ENCODE measurements around the gene SFMBT1.

Gene SFMBT1

GRCh38 chr3:52880047-52880446 lies 165.8 kb downstream of the SFMBT1 start:
- FAIRE-seq = no peak

GRCh38 chr3:52879581-52879980 lies 166.3 kb downstream of the SFMBT1 start:
- no peak for FAIRE-seq

GRCh38 chr3:52879090-52879489 lies 166.8 kb downstream of the SFMBT1 start:
- FAIRE-seq = no peak

- no peak for FAIRE-seq
Observed at GRCh38 chr3:52877085-52877484, 168.8 kb downstream of the SFMBT1 start.

GRCh38 chr3:52874864-52875587 lies 170.8 kb downstream of the SFMBT1 start:
- FAIRE-seq = no peak

GRCh38 chr3:52874160-52874701 lies 171.6 kb downstream of the SFMBT1 start:
- FAIRE-seq = no peak

GRCh38 chr3:52873433-52874159 lies 172.3 kb downstream of the SFMBT1 start:
- FAIRE-seq = no peak

GRCh38 chr3:52872245-52872644 lies 173.6 kb downstream of the SFMBT1 start:
- no peak for FAIRE-seq

- FAIRE-seq = no peak
Observed at GRCh38 chr3:52871761-52872160, 174.1 kb downstream of the SFMBT1 start.

GRCh38 chr3:52870471-52870870 lies 175.4 kb downstream of the SFMBT1 start:
- FAIRE-seq = no peak

GRCh38 chr3:52866427-52866826 lies 179.4 kb downstream of the SFMBT1 start:
- no peak for FAIRE-seq

- no peak for FAIRE-seq
Observed at GRCh38 chr3:52865994-52866393, 179.9 kb downstream of the SFMBT1 start.

GRCh38 chr3:52860424-52860768 lies 185.5 kb downstream of the SFMBT1 start:
- FAIRE-seq = no peak

GRCh38 chr3:52859686-52860423 lies 186.0 kb downstream of the SFMBT1 start:
- FAIRE-seq = no peak

- no peak for FAIRE-seq
Observed at GRCh38 chr3:52857864-52858263, 188.0 kb downstream of the SFMBT1 start.

- FAIRE-seq = no peak
Observed at GRCh38 chr3:52857133-52857532, 188.7 kb downstream of the SFMBT1 start.

GRCh38 chr3:52856666-52857065 lies 189.2 kb downstream of the SFMBT1 start:
- FAIRE-seq = no peak

GRCh38 chr3:52854013-52854412 lies 191.9 kb downstream of the SFMBT1 start:
- FAIRE-seq = no peak
